Left colon (tissue), 2 donors: Measurements from ENCODE around the gene TRIM61. TPM values are rescaled to one million over a fixed set of nuclear protein-coding genes. Genes with fewer than 3 reads are reported as not detected.
"Not testable (repeated sequence)": the region's sequence is repeated elsewhere in the genome, so short reads cannot be mapped to it uniquely, and the experiment has no call there.

Experiments
- ATAC-seq: fragments of 200-7000 bp; cut with Tn5 transposase; one replicate; pipeline ENCODE4 v1.9.1; 2020; ENCODE audit warnings: mild to moderate bottlenecking, moderate library complexity
- DNase-seq, 2 donors: peaks; one replicate each; pipeline ENCODE4 v3.0.0-alpha.2; 2020
- intact Hi-C, 2 donors: fragments of 100-400 bp; cut with DNase I in 1 of 2; cut with micrococcal nuclease in 1 of 2; formaldehyde crosslinking; loops; one replicate each; pipeline versions ENCODE4 v1.11.2 to v1.14.0; 2022; cut with DNase I, micrococcal nuclease
- total RNA-seq, 2 donors: library from RNA; stranded (reverse); fragmentation: NEBNext Ultra II Directional; extraction: Animal tissue kit (Norgen Biotek cat#: 25700); gene quantifications; one replicate each; pipeline ENCODE4 v1.2.1, GENCODE V29; 2021
- donor health status: DM: no; HTN: no; CAD: no.
- donor health status: DM: yes; HTN: yes; CAD: no.

TRIM61 gene
- total RNA-seq, 2 donors from 2014 or later: 0.20 TPM; not detected in 1

- intact Hi-C loops, DNase-seq, ATAC-seq: not testable (repeated sequence)
Observed at GRCh38 chr4:164927101-164927500, 50.4 kb downstream of the TRIM61 start.

DNA sequence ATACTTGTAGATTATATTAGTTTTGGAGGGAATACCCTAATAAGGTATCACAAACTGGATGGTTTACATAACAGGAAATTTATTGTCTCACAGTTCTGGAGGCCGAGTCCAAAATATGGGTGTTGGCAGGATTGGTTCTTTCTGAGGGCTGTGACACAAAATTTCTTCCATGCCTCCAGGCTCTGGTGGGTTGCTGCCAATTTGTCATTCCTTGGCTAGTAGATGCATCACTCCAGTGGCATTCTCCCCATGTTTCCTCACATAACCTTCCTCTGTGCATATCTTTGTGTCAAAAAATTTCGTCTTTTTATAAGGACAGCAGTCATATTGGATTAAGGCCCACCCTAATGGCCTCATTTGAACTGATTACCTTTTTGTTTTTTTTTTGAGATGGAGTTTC, 51.2 kb downstream of the TRIM61 start:
- intact Hi-C loops: no loop called here
- no peak for DNase-seq
- ATAC-seq: no peak

DNA sequence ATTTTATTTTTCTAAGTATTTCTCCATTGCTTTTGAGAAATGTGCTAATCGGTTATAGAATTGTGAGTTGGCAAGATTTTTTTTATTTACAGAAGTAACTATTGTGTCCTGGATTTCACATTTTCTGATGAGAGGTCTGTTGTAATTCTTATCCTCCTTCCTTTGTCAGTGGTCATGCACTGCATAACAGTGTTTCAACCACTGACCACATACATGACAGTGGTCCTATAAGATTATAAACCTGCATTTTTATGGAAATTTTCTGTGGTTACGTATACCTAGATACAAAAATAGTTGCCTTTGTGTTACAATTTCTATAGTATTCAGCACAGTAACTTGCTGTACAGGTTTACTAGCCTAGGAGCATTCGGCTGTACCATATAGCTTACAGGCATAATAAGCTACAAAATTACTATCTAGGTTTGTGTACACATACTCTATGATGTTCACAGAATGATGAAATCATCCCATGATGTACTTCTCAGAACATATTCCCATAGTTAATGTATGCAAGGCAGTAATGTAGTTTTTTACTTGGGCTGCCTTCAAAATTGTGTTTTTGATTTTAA, 52.7 kb downstream of the TRIM61 start:
- intact Hi-C loops: no loop called here
- ATAC-seq (no peak), DNase-seq (no peak)

DNA sequence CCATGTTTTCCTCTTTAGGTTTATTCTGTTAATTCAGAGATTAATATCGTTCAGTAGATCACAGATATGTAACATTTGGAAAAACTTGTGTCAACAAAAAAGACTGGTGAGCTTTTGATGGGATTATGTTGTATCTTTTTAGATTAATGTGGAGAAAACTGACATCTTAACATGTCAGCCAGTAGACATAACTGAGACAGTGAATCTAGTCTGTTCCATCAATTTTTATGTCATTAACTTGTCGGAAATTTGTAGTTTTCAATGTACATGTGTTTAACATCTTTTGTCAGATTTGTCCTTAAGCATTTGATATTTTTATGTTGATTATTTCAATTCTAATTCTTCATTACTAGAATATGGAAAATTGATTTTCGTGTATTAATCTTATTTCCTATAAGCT, 58.5 kb downstream of the TRIM61 start:
- intact Hi-C loops: no loop called here
- ATAC-seq (no peak), DNase-seq (no peak)

Other genes with a start within 250 kb of the TRIM61 start
- gene SMIM31, start 223.5 kb downstream of the TRIM61 start, total RNA-seq: 10 to 100 TPM; 30.6 to 31.9 TPM
- gene APELA, start 100.5 kb downstream of the TRIM61 start, total RNA-seq: not detected
- gene TRIM60, start 54.3 kb upstream of the TRIM61 start, total RNA-seq: not detected
- not detected for gene TRIM75, start 76.2 kb upstream of the TRIM61 start, total RNA-seq
- 10 to 100 TPM; 19.4 TPM for gene TMEM192, start 135.2 kb upstream of the TRIM61 start, total RNA-seq
- gene KLHL2, start 229.9 kb upstream of the TRIM61 start, total RNA-seq: 10 to 100 TPM in 1 of 2 donors, 1 to 10 TPM in 1; 8.9 to 12.8 TPM